ENCODE results near the gene TOR1A.

GRCh38 chr9:129814432-129815223 lies 9.3 kb downstream of the TOR1A start:
- TF ChIP-seq CTCF (conservative IDR thresholded peaks at IDR 0.05): no peak
- no peak for TF ChIP-seq ZFX (IDR thresholded peaks at IDR 0.05)

All from C4-2B (cell line).